DND-41 (cell line): ENCODE data around the gene FREM1.

Source experiments
- ATAC-seq: fragments of 200-7000 bp; cut with Tn5 transposase; 3 replicates; pipeline ENCODE4 v1.9.1; 2021; ENCODE audit warnings: low read depth; ENCODE audit not compliant: insufficient read depth
- DNase-seq: peaks from one replicate; pipeline ENCODE4 v3.0.0-alpha.2; 2020
- H2AFZ ChIP-seq: 2 replicates; pipeline ENCODE4 v1.6.0; 2012; ENCODE audit warnings: low read depth, low read length
- H3K27ac ChIP-seq: 2 replicates; pipeline ENCODE4 v1.5.1; 2012; ENCODE audit warnings: low read length, inconsistent platforms
- H3K27me3 ChIP-seq: fragments of 200-600 bp; sonication (generic); 2 replicates; pipeline ENCODE4 v1.6.0; 2012; ENCODE audit warnings: low read length, mild to moderate bottlenecking, inconsistent platforms; ENCODE audit not compliant: insufficient read depth, poor library complexity
- H3K36me3 ChIP-seq: 2 replicates; pipeline ENCODE4 v1.5.1; 2012; ENCODE audit warnings: low read length, inconsistent platforms; ENCODE audit not compliant: insufficient read depth
- H3K4me1 ChIP-seq: 2 replicates; pipeline ENCODE4 v1.5.1; 2012; ENCODE audit warnings: mild to moderate bottlenecking, low read length; ENCODE audit not compliant: insufficient read depth
- H3K4me2 ChIP-seq: 2 replicates; pipeline ENCODE4 v1.6.0; 2012; ENCODE audit warnings: mild to moderate bottlenecking, moderate library complexity, low read length, inconsistent platforms; ENCODE audit not compliant: insufficient read depth
- H3K4me3 ChIP-seq, 2 experiments: fragments of 200-600 bp in 1 of 2; shearing (Covaris generic) in 1 of 2; 2 replicates each; pipeline ENCODE4 v1.5.1; 2012 to 2016; ENCODE audit warnings: inconsistent platforms in 2 of 2, low read length in 2 of 2, mild to moderate bottlenecking in 2 of 2, low read depth in 1 of 2, moderate library complexity in 1 of 2
- H3K79me2 ChIP-seq: 2 replicates; pipeline ENCODE4 v1.6.0; 2012; ENCODE audit warnings: low read length, inconsistent platforms; ENCODE audit not compliant: insufficient read depth
- H3K9ac ChIP-seq: 2 replicates; pipeline ENCODE4 v1.6.0; 2012; ENCODE audit warnings: low read depth, mild to moderate bottlenecking, inconsistent platforms, low read length, moderate library complexity
- H3K9me3 ChIP-seq: 2 replicates; pipeline ENCODE4 v1.5.1; 2012; ENCODE audit warnings: low read length, moderate library complexity, mild to moderate bottlenecking, inconsistent platforms; ENCODE audit not compliant: insufficient read depth, severe bottlenecking
- H4K20me1 ChIP-seq: 2 replicates; pipeline ENCODE4 v1.6.0; 2012; ENCODE audit warnings: low read length; ENCODE audit not compliant: insufficient read depth
- CTCF ChIP-seq: IDR thresholded peaks from 2 replicates; pipeline ENCODE4 v1.5.1; 2012; ENCODE audit warnings: borderline replicate concordance, low read length, moderate library complexity, mild to moderate bottlenecking; ENCODE audit not compliant: poor library complexity, severe bottlenecking; ENCODE audit errors: extremely low read depth
- EZH2 ChIP-seq: IDR thresholded peaks from 3 replicates; pipeline ENCODE4 v1.6.1; 2012; ENCODE audit warnings: borderline replicate concordance, low read depth, mild to moderate bottlenecking, moderate library complexity, low read length, inconsistent platforms; ENCODE audit not compliant: severe bottlenecking

FREM1 gene

GRCh38 chr9:14797435-14797834 lies 112.8 kb downstream of the FREM1 start:
- Histone ChIP-seq H4K20me1 (no peaks in the 10 kb centered on the region), H3K27ac (no peak overlapping the region), H2AFZ (no peak overlapping the region), H3K4me2 (no peak overlapping the region), H3K4me3 (no peak overlapping the region), H3K27me3 (no peaks in the 10 kb centered on the region), H3K36me3 (no peaks in the 10 kb centered on the region), H3K79me2 (no peaks in the 10 kb centered on the region), H3K4me1 (no peaks in the 10 kb centered on the region), H3K9me3 (no peaks in the 10 kb centered on the region), H3K9ac (no peak overlapping the region)
- TF ChIP-seq CTCF (no peak), EZH2 (no peak)
- no peak for ATAC-seq
- DNase-seq, result no peak

- no peak overlapping the region for H3K9ac ChIP-seq
- ATAC-seq (no peak), DNase-seq (no peak)
- H4K20me1 ChIP-seq, result no peaks in the 10 kb centered on the region
- H2AFZ ChIP-seq, result no peak overlapping the region
- no peaks in the 10 kb centered on the region for H3K79me2 ChIP-seq
- no peaks in the 10 kb centered on the region for H3K36me3 ChIP-seq
- no peak overlapping the region for H3K27ac ChIP-seq
- H3K4me1 ChIP-seq, result no peaks in the 10 kb centered on the region
- no peak overlapping the region for H3K4me2 ChIP-seq
- H3K9me3 ChIP-seq, result no peaks in the 10 kb centered on the region
- H3K4me3 ChIP-seq, result no peak overlapping the region
- TF ChIP-seq EZH2, result no peak
- no peak for TF ChIP-seq CTCF
- H3K27me3 ChIP-seq, result no peaks in the 10 kb centered on the region
Observed at GRCh38 chr9:14793389-14793788, 116.8 kb downstream of the FREM1 start.

GRCh38 chr9:14790628-14791027 lies 119.6 kb downstream of the FREM1 start:
- TF ChIP-seq EZH2 (no peak), CTCF (no peak)
- H3K36me3 ChIP-seq, result no peaks in the 10 kb centered on the region
- H3K27ac ChIP-seq, result no peak overlapping the region
- H4K20me1 ChIP-seq, result no peaks in the 10 kb centered on the region
- no peaks in the 10 kb centered on the region for H3K27me3 ChIP-seq
- DNase-seq (no peak), ATAC-seq (no peak)
- H3K4me1 ChIP-seq, result no peaks in the 10 kb centered on the region
- no peaks in the 10 kb centered on the region for H3K9me3 ChIP-seq
- H3K79me2 ChIP-seq, result no peaks in the 10 kb centered on the region
- H3K4me3 ChIP-seq, result no peak overlapping the region
- no peak overlapping the region for H3K9ac ChIP-seq
- H3K4me2 ChIP-seq, result no peak overlapping the region
- no peak overlapping the region for H2AFZ ChIP-seq

- Histone ChIP-seq H4K20me1 (no peaks in the 10 kb centered on the region), H3K4me2 (no peak overlapping the region), H3K4me1 (no peaks in the 10 kb centered on the region), H3K4me3 (no peak overlapping the region), H3K9ac (no peak overlapping the region), H2AFZ (no peak overlapping the region), H3K27ac (no peak overlapping the region), H3K27me3 (no peaks in the 10 kb centered on the region), H3K36me3 (no peaks in the 10 kb centered on the region), H3K79me2 (no peaks in the 10 kb centered on the region), H3K9me3 (no peaks in the 10 kb centered on the region)
- TF ChIP-seq EZH2, result no peak
- no peak for TF ChIP-seq CTCF
- ATAC-seq (no peak), DNase-seq (no peak)
Observed at GRCh38 chr9:14788846-14789245, 121.4 kb downstream of the FREM1 start.
